Measurements from ENCODE around the gene UBE2E1. TPM values are rescaled to one million over a fixed set of nuclear protein-coding genes. Genes with fewer than 3 reads are reported as not detected.
A peak's percentile ranks its signal among the peaks of the same experiment; 100 is the strongest.
"Not testable (repeated sequence)": the region's sequence is repeated elsewhere in the genome, so short reads cannot be mapped to it uniquely, and the experiment has no call there.

Gene UBE2E1
- polyA plus RNA-seq, 10 donors = 75.1 to 107 (median 90.2) TPM

DNA sequence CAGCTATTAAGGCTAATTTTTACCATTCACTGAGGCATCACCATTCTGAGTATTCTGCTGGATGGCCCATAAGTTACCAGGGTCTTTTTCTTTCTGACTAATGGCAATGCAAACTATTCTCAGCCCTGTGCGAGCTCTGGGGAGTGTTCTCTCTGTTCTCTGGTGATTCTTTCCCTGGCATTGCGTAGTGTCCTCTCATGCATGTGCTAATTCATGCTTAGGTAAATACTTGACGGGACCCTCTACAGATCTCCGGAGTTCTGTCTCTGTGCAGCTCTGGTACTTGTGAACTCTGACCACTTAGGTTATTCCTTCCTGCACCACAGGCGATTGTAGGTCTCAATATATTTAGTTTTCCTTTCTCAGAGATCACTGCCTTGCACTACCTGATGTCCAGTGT is 34.8 kb downstream of the UBE2E1 start:
- DNase-seq = no peak

DNA sequence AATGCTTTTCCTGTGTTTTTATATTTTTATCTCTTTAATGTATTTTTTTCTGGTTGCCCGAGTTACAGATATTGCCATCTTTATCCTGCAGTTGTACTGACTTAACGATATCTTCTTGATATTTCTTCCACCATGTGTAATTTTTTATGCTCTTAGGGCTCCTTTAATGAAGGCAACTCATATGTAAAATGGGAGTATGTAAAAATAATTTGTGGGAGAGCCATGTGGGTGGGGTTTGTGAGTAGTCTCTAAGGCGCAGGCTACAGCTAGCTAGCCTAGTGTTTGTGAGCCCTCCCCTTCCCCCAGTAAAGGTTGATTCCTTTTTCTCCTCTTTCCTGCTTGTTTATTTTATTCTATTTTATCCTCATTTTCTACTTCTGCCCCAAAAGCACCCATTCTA is 38.1 kb downstream of the UBE2E1 start:
- DNase-seq = no peak

DNA sequence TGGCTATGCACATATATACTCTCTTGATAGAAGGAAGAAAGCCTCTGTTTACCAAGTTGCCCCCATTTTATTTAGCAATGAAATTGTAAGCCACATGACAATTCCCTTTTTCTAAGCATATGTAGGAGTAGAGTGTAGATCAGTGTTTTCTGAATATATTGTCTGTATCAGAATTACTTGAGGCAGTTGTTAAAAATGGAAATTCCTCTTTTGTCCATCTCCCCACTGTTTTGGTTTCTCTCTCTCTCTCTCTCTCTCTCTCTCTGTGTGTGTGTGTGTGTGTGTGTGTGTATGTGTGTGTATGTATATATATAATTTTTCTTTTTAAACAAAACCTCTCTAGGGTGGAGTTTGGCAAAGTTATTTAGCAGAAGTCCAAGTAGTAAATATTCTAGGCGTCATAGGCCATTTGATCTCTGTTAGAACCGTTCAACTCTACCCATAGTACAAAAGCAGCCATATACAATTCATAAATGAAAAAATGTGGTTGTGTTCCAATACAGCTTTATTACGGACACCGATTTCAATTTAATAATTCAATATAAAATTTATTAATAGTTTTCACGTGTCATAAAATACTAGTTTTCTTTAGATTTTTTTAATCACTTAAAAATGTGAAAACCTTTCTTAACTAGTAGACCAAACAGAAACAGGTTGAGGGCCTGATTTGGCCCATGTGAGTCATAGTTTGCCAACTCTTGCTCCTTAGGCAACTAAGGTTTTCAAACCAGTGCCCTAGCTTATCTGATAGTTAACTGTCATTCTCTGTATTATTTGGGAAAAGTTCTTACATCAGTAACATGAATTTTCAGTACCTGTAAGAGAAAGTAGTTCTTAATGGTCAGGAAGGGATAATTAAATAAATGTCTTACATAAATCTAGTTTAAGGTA is 39.8 kb downstream of the UBE2E1 start:
- no peak for DNase-seq

DNA sequence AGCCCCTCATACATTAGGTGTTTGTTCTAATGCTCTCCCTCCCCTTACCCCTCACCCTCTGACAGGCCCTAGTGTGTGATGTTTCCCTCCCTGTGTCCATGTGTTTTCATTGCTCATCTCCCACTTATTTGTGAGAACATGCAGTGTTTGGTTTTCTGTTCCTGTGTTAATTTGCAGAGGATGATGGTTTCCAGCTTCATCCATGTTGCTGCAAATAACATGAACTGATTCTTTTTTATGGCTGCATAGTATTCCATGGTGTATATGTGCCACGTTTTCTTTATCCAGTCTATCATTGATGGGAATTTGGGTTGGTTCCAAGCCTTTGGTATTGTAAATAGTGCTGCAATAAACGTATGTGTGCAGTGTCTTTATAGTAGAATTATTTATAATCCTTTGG is 43.7 kb downstream of the UBE2E1 start:
- DNase-seq = not testable (repeated sequence)

DNA sequence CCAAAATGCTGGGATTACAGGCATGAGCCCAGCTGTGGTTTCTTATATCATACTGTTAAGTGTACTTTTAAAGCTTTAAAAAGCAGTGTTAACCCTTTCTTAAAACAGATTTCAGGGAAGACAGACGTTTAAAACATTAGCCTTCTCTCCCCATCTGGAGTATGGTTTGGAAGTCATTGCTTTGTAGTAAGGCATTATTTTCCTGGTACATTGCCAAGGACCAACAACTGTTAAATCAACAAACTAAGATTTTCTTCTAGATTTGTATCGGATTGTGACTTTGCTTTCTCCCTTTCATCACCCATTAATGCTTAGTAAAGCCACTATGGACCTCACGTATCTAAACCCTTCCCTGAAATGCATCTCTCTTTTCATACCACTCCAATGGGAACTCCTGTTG is 50.5 kb downstream of the UBE2E1 start:
- DNase-seq = peak in 1 of 3 donors; percentile 49

DNA sequence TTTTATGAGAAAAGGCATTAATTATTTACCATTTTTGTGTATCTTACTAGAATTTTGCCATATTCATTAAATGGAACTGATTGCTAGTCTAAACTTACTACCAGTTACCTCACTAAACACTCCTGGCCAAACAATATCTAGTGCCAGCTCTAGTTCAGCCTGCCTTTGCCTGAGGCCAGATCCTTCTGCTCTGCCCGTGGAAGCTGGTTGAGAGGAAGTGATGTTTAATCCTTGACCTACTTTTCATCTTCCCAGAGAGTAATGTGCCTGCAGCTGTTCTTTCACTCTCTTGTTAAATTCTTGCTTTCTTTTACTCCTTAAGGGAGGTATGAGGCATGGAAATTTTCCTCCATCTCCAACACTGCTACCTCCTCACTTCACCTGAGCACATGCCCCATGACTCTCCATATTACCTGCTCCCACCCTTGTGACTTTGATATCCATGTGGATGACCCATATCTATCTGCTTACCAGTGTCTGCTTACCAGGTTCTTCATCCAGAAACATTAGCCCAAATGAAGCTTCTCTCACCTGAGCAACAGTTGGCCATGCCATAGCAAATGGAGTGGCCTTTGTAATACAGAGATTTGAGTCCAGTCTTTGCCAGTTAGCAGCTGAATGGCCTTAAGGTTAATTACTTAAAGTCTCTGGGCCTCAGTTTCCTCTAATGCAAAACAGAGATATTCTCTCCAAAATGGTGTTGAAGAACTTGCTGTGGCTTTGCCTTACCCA is 53.4 kb downstream of the UBE2E1 start:
- DNase-seq = no peak

DNA sequence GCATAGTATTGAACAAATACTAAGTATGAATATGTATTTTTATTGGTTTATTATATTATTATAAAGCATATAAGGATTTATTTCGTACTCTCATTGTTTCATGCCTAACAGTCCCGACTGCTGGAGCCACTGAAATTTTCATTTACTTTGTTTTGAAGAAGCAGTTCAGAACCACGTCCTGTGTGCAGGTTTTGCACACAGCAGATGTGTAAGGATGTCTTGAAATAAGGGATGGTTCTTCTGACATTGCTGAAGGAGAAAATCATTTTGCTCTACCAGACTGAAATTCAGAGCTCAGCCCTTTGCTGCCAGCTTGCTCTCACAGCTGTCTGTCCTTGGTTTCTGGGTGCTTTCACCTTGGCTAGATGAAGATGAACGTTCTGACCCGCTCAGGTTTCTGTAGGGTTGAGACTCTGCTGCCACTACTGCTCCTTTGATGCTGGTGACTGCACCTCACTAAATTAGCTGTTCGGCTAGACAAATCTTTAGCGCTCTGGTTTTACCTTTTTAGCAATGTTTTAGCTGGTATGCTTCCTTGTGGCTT is 54.2 kb downstream of the UBE2E1 start:
- DNase-seq = no peak

DNA sequence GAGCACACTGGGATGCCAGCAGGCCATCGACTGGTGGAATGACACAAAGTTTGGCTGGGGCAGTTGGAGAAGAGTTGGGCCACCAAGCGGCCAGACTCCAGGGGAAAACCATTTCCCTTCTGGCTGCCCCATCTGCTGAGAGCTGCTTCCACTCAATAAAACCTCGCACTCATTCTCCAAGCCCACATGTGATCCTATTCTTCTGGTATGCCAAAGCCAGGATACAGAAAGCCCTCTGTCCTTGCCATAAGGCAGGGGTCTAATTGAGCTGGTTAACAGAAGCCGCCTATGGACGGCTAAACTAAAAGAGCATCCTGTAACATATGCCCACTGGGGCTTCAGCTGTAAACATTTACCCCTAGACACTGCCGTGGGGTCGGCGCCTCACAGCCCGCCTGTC is 55.9 kb downstream of the UBE2E1 start:
- DNase-seq = no peak

DNA sequence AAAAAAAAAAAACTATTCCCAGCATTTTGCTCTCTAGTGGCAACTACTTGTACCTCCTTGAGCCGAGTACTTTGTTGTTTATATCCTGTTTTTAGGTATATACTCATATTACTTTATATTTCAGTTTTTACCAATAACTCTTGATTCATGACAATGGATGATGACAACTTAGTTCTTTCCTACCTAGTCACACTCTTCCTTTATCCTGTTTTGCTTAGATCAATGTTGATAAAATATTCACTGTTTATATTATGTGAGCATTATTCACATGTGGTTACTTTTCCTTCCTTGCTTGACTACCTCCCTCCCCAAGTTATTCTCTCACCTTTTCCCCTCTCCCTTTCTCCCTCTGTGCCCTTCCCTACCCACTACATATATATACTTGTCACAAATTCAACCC is 57.3 kb downstream of the UBE2E1 start:
- no peak for DNase-seq

DNA sequence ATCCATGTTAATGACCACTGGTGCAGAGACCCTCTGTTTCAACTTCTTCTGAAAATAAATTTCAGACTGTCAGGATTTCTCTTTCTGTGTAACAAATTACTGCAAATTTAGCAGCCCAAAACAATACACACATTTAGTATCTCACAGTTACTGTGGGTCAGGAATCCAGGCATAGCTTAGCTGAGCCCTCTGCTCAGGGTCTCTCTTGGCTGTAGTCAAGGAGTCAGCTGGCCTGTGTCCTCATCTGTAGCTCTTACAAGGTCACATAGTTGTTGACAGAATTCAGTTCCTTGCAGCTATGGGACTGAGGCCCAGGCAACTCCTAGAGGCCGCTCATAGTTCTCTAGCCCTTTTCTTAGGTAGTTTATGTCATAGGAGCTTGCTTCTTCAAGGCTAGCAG is 59.2 kb downstream of the UBE2E1 start:
- DNase-seq = peak in 1 of 3 donors; percentile 34

DNA sequence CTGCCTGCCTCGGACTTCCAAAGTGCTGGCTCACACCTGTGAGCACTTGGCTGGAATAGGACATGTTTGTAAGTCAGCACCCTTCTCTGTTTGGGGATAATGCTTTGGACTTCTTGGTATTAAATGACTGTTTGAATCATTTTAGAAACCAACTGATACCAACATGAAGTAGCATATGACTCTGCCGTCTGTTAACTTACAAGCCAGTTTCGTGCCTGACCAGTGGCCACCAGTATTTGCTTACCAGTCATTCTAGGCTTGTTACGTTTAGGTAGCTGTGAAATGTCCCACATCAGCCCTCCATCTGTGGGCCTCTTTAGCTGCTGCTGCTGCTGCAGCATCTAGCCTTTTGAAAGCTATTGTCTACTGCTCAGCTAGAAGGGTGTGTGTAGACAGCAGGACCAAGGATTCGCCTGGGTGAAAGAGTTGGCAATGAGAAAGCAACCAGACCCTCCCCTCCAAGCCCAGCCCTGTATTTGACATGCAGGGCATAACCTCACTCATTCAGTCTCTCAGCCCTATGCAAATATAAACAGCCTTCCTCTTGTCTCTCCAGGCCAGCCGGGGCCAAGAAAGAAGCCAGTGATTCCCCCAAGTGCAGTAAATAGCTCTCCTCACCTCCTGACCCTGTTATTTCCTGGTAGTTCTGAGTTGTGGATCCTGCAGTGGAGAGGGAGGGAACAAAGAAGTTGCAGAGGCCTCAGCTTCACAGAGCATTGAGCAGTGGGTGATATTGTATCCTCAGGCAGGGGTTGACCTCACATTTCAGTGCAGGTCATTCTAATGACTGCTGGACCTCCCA is 60.0 kb downstream of the UBE2E1 start:
- DNase-seq = peak in 1 of 3 donors; percentile 77

DNA sequence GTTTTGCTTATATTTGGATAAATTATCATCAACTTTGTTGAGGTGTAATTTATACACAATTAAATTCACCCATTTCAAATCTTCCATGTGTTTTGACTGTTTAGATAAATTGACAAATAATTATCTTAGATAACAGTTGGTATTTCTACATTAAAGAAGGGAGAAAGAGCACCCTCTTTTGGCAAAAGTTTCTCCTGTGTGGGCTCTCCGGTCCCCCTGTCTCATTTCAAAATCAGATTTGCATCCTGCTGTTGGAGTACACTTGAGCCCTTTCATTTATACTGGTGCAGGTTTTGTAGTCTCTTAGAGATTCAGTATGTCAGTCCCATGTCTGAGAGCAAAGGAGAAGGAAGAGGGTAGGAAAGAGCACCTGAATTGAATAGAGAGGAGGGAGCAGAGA is 61.6 kb downstream of the UBE2E1 start:
- no peak for DNase-seq

DNA sequence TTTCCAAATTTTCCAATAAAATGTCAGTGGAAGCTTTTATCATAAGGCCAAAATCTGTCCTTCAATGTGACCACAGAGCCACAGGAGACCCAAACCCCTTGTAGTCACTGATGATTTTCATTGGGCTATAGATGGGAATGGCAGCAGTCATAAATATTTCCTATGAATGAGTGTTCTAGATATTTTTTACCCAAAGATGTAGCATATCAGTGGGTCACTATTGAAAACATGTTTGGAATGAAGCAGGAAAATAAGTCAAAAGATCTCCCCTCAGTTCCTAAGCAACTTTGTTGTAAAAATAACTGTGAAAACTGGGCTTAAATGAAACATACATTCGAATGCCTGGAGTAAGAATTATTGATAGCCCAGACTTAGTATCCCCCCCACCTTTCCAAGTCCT is 62.1 kb downstream of the UBE2E1 start:
- DNase-seq = no peak

DNA sequence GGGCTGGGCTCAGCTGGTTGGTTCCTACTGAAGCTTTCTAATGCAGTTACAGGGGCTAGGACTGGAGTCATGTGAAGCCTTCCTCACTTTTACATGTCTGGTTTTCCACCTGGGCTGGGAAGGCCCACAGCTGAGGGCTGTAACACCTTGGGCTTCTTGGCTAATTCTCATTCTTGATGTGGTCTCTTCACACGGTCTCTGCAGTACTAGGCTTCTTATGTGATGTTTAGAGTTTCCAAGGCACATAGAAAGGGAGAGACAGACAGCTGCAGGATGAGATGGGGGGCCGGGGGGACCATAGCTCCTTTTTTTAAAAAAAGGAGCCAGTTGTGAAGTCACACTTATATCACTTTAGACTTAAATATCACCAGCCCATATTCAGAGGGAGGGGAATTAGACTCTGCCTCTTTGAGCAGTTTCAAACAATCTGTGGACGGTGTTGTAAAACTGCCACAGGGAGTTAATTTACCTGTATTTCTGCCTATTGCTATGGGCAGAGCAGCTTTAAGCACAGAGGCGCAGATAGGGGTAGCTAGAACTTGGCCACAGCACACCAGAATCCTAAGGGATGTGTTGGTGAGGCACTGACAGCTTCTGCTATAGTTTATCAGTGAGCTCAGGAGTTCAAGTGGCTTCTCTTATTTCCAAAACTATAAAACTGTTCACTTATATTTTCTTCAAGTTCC is 64.4 kb downstream of the UBE2E1 start:
- DNase-seq = no peak

DNA sequence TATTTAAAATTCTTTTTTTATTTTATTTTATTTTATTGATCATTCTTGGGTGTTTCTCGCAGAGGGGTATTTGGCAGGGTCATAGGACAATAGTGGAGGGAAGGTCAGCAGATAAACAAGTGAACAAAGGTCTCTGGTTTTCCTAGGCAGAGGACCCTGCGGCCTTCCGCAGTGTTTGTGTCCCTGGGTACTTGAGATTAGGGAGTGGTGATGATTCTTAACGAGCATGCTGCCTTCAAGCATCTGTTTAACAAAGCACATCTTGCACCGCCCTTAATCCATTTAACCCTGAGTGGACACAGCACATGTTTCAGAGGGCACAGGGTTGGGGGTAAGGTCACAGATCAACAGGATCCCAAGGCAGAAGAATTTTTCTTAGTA is 64.9 kb downstream of the UBE2E1 start:
- DNase-seq = not testable (repeated sequence)

DNA sequence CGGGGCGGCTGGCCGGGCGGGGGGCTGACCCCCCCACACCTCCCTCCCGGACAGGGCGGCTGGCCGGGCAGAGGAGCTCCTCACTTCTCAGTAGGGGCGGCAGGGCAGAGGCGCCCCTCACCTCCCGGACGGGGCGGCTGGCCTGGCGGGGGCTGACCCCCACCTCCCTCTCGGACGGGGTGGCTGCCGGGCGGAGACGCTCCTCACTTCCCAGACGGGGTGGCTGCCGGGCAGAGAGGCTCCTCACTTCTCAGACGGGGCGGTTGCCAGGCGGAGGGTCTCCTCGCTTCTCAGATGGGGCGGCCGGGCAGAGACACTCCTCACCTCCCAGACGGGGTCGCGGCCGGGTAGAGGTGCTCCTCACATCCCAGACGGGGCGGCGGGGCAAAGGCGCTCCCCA is 65.6 kb downstream of the UBE2E1 start:
- not testable (repeated sequence) for DNase-seq

DNA sequence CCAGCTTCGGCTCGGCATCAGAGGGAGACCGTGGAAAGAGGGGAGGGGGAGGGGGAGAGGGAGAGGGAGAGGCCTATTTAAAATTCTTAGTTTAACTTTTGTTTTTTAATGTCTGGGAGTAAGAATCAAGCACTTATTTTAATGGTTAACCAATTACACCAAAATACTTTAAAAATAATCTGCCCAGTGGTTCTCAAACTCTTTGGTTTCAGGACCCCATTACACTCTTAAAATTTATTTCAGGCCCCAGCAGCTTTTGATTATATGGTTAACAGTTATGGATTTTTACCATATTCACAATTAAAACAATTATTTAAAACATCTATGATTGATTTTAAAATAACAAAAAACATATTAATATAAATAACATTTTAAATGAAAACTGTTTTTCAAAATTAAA is 66.6 kb downstream of the UBE2E1 start:
- no peak for DNase-seq

DNA sequence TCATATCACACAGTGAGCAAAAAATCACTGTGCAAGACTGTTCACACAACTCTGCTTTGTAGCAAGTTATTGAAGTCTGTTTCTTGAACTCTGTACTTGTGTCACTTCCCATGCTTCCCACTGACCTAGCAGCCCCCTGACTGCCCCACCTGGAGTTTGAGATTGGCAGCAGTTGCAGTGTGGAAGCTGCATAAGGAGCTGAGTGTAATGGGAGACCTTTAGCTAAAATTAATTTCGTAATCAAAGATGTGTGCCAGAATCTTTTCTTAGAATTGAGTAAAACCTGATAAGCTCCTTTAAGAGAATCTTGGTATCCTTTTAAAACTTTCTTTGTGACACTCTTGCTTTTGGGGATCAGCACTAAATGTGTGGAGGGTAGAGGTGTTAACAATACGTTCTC is 68.2 kb downstream of the UBE2E1 start:
- peak in 1 of 3 donors; percentile 47 for DNase-seq

DNA sequence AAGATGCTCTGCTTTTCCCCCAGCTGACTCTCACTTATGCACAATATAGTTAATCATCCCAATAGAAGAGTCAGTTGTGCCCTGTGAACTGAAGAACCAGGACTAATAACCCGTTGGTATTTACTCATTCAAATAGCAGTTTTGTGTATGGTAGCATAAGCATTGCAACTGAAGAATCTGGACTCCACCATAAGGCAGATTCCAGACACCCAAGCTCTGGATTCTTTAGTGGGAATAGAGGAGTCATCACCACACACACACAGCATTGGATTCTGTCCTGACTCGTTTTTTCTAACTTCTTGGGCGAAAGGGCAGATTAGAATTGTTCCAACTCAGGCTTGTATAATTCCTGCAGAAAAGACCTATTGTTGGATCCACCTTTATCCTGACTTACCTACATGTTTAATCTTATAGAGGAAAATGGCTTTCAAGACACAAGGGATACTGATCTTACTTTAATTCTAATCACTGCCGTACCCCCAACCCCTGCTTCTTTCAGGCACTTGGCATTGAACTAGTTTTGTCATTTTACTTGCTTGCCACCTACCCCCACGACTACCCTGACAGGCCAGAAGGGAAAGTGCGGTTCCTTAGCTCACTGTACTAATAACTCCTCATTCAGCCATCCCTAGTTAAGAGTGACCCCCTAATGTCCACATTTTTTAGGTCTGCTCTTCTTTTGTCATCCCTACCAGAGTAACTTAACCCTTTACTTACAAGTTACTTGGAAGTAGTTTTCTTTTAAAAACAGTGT is 68.8 kb downstream of the UBE2E1 start:
- peak in 1 of 3 donors; percentile 57 for DNase-seq

DNA sequence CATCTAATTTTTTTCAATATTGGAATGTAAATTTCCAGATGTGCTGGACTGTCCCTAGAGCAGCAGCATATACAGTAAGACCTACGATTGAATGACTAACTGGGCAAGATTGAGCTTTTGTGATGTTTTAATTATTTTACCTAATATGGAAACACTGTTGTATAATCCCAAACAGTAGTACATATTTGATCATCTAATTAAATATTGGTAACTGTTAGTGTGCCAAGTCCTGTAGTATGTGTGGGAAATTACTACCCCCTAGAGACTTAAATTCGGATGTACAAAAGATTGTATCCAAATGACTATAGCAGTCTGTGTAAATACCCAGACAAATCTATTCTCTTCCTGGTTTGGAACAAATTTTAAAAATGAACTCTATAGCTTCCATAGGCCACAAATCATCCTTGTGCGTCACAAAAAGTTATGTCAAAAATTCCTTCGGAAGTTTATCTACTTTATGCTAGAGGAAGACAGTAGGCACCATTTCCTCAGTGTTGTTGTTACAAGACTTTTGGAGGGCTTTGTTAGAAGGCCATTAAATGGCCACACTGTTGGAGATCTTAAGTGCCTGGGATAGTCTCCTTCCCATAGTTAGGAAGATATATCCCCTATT is 69.5 kb downstream of the UBE2E1 start:
- DNase-seq = peak in 1 of 3 donors; percentile 34
